22Rv1 (cell line): ENCODE measurements around the gene PLXNA4.

Experiments used
- H3K27ac ChIP-seq: fragments of 450-650 bp; 2 replicates; pipeline ENCODE4 v1.5.1; 2017
- CTCF ChIP-seq: fragments of 450-650 bp; IDR thresholded peaks from 2 replicates; pipeline ENCODE4 v1.5.1; 2017; ENCODE audit warnings: mild to moderate bottlenecking
- ZFX ChIP-seq: fragments of 450-650 bp; IDR thresholded peaks from 2 replicates; pipeline ENCODE4 v1.6.1; 2017; ENCODE audit warnings: antibody characterized with exemption, borderline replicate concordance

Gene PLXNA4

GRCh38 chr7:132406039-132406438 lies 170.2 kb downstream of the PLXNA4 start:
- TF ChIP-seq ZFX = no peak
- TF ChIP-seq CTCF = no peak
- H3K27ac ChIP-seq = no peak overlapping the region

GRCh38 chr7:132404261-132404660 lies 172.0 kb downstream of the PLXNA4 start:
- no peak overlapping the region for H3K27ac ChIP-seq
- no peak for TF ChIP-seq CTCF
- no peak for TF ChIP-seq ZFX

DNA sequence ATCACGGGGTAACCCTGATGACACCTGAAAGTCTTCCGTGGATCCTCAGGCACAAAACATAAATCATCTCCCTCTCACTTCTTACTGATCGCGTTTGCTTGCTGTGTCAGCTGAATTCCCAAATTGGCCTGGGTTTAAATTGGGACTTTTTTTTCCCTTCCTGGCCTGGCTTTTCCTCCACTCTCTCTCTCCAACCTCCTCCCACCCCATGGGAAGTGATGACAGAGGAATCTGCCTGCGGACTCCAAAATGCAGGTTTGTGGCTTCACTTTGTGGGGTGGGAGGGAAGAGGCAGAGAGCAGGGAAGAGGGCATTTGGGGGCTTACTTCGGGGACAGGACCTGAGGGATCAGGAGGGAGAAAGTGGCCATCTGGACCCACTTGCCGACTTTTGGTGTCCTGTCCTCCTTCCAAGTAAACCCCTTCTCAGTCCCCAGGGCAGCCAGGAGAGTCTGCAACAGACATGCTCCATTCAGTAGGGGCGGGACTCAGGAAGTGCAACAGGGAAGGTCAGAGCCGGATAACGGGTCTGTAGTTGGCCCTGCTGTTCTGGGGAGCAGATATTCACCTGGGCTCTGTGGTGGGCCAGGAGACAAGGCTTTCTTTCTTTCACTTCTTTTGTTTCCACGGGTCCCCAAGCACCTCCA lies 172.7 kb downstream of the PLXNA4 start:
- H3K27ac ChIP-seq = no peak overlapping the region
- TF ChIP-seq CTCF = no peak
- no peak for TF ChIP-seq ZFX

DNA sequence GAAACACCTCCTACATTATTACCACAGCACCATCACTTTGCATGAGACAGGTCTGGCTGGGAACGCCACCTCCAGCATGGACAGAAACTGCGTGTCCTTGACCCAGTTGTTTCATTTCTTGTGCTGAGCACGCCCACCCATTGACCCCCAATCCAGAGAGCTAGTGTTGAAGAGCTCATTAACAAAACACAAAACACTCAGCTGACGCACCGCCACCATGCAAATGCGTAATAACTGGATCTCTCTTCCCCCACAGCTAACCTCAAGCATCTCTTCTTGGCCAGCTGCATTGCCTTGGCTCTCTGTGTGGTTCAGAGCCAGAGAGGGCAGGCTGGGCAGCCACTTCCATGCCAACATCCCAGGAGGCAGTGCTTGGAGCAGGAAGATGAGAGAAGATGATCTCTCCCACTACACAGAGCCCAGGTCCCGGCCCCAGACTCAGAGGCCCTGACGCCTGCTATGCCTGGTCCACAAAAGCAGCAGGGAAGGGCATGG lies 173.5 kb downstream of the PLXNA4 start:
- TF ChIP-seq ZFX (no peak), CTCF (no peak)
- no peak overlapping the region for H3K27ac ChIP-seq

GRCh38 chr7:132402096-132402495 lies 174.2 kb downstream of the PLXNA4 start:
- H3K27ac ChIP-seq = no peak overlapping the region
- TF ChIP-seq CTCF (no peak), ZFX (no peak)

- H3K27ac ChIP-seq = no peak overlapping the region
- TF ChIP-seq ZFX (no peak), CTCF (no peak)
Measured at GRCh38 chr7:132400561-132401142, 175.6 kb downstream of the PLXNA4 start.

DNA sequence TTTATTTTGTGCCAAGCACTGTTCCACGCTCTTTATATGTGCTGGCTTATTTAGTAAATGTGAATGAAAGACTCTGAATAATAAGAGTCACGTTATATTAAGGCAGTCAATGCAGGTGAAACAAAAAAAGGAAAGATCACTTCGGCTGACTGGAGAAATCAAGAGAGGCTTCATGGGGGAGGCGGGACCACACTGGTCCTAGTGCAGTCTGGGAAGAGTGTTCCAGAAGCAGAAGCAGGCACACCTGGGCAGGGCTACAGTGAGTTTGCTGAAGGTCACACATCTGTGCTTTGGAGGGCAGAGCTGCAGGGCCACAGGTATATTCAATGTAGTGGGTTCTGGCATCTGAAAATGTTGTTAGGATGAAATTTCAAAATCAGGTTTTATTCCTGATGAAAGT lies 176.9 kb downstream of the PLXNA4 start:
- TF ChIP-seq CTCF = no peak
- no peak for TF ChIP-seq ZFX
- no peak overlapping the region for H3K27ac ChIP-seq
